ENCODE data around the gene LINC01488. TPM values are rescaled to one million over a fixed set of nuclear protein-coding genes. Genes with fewer than 3 reads are reported as not detected.

Gene LINC01488
- total RNA-seq, 1 donor from 2014 or later: not detected

DNA sequence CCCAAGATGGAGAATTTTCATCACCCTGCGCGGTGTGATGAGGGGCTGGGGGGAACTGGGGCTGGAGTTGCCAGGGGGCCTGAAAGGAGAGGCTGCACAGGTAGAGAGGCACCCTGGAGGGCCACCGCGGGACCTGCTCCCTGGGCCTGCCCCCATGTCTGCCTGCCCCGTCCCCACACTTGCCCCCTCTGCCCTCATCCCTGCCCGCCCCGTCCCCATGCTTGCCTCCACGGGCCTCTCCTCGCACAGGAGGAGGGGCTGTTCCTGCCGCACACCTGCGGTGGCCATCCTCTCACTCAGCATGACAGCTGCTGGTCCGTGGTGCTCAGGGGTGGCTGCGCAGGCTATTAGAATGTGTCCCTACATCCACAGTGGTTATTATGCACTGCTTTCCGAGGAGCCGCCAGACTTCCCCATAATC lies 43.5 kb downstream of the LINC01488 start:
- Histone ChIP-seq H3K4me2 (ENCODE audit: low read length) (peak overlapping the region; percentile 54), H4K20me1 (ENCODE audit: insufficient read depth, low read length) (no peaks in the 10 kb centered on the region), H3K4me3 (ENCODE audit: insufficient read depth, low read depth, low read length) (no peak overlapping the region), H3K4me1 (ENCODE audit: insufficient read depth, low read length) (peaks cover 11% of the 10 kb centered on the region), H3K79me2 (ENCODE audit: insufficient read depth, low read length) (no peaks in the 10 kb centered on the region), H3K27ac (ENCODE audit: low read depth, low read length) (no peak overlapping the region), H2AFZ (ENCODE audit: low read depth, low read length) (peak overlapping the region; percentile 39), H3K9me3 (ENCODE audit: insufficient read depth, low read depth, low read length) (no peaks in the 10 kb centered on the region), H3K36me3 (ENCODE audit: insufficient read depth, low read length) (no peaks in the 10 kb centered on the region), H3K27me3 (ENCODE audit: insufficient read depth, low read length) (no peaks in the 10 kb centered on the region), H3K9ac (ENCODE audit: low read length) (no peak overlapping the region)
- Mint-ChIP-seq H3K36me3 (ENCODE audit: low read depth, unreplicated experiment) (no peaks in the 10 kb centered on the region), H3K4me3 (ENCODE audit: unreplicated experiment) (no peak overlapping the region), H3K27ac (ENCODE audit: unreplicated experiment) (no peak overlapping the region), H3K9me3 (ENCODE audit: unreplicated experiment) (peaks cover 1% of the 10 kb centered on the region), H3K4me1 (ENCODE audit: low read depth, unreplicated experiment) (peaks cover 8% of the 10 kb centered on the region), H3K27me3 (ENCODE audit: low read depth, unreplicated experiment) (peaks cover 31% of the 10 kb centered on the region)
- TF ChIP-seq, protein P1, sequence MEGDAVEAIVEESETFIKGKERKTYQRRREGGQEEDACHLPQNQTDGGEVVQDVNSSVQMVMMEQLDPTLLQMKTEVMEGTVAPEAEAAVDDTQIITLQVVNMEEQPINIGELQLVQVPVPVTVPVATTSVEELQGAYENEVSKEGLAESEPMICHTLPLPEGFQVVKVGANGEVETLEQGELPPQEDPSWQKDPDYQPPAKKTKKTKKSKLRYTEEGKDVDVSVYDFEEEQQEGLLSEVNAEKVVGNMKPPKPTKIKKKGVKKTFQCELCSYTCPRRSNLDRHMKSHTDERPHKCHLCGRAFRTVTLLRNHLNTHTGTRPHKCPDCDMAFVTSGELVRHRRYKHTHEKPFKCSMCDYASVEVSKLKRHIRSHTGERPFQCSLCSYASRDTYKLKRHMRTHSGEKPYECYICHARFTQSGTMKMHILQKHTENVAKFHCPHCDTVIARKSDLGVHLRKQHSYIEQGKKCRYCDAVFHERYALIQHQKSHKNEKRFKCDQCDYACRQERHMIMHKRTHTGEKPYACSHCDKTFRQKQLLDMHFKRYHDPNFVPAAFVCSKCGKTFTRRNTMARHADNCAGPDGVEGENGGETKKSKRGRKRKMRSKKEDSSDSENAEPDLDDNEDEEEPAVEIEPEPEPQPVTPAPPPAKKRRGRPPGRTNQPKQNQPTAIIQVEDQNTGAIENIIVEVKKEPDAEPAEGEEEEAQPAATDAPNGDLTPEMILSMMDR (IDR thresholded peaks at IDR 0.05; ENCODE audit: insufficient read depth, low read depth, low read length): no peak
- TF ChIP-seq EZH2 (IDR thresholded peaks at IDR 0.05; ENCODE audit: insufficient read depth, low read length): no peak
- no peak for DNase-seq (ENCODE audit: low read depth)
- no peak for FAIRE-seq

DNA sequence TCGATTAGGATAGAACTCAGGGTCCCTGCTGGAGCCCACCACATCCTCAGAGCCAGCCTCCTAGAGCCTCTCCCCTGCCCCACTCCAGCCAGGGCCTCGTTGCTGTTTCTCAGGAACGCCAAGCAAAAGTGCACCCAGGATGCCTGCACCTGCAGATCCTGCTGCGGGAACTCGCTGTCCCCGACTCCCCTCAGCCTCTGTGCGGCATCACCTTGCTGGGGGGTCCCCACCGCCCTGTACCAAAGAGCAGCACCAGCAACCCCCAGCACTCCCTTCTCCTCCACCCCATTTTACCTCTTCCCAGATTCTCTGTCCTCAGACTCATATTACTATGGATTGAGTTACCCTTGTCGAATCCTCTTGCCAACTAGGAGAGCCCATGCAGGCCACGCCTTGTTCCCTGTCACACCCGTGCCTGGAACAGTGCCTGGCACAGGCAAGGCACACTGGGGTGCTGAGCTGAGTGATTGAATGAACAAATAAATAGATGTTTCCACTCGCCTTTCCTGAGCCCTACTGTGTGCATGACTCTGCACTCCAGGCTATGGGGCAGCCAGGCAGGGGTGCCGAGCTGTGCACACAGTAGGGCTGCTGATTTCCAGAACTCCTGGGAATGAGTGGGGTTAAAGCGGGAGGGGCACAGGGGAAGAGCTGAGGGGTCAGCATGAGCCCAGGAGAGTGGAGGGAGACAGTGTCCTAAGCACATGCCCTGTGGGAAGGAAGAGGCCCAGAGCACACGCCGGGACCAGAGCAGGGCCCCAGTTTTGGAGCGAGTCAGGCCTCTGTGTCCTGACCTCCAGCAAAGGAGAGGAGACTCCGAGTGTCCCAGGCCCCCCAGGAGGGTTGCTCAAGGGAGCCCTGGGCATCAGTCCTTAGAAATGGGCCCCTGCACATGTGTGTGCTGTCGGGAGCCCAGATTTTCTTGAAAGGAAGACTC lies 44.3 kb downstream of the LINC01488 start:
- Mint-ChIP-seq H3K36me3 (ENCODE audit: low read depth, unreplicated experiment) (no peaks in the 10 kb centered on the region), H3K4me1 (ENCODE audit: low read depth, unreplicated experiment) (peaks cover 5% of the 10 kb centered on the region), H3K9me3 (ENCODE audit: unreplicated experiment) (peaks cover under 1% of the 10 kb centered on the region), H3K27me3 (ENCODE audit: low read depth, unreplicated experiment) (peaks cover 32% of the 10 kb centered on the region), H3K27ac (ENCODE audit: unreplicated experiment) (no peak overlapping the region), H3K4me3 (ENCODE audit: unreplicated experiment) (no peak overlapping the region)
- H3K4me1 ChIP-seq (ENCODE audit: insufficient read depth, low read length): peaks cover 11% of the 10 kb centered on the region
- no peak overlapping the region for H3K4me2 ChIP-seq (ENCODE audit: low read length)
- no peak overlapping the region for H3K9ac ChIP-seq (ENCODE audit: low read length)
- H3K4me3 ChIP-seq (ENCODE audit: insufficient read depth, low read depth, low read length): no peak overlapping the region
- no peaks in the 10 kb centered on the region for H3K36me3 ChIP-seq (ENCODE audit: insufficient read depth, low read length)
- no peaks in the 10 kb centered on the region for H3K27me3 ChIP-seq (ENCODE audit: insufficient read depth, low read length)
- H2AFZ ChIP-seq (ENCODE audit: low read depth, low read length): no peak overlapping the region
- FAIRE-seq (no peak), DNase-seq (ENCODE audit: low read depth) (no peak)
- TF ChIP-seq EZH2 (IDR thresholded peaks at IDR 0.05; ENCODE audit: insufficient read depth, low read length): no peak
- TF ChIP-seq, protein P1 (IDR thresholded peaks at IDR 0.05; ENCODE audit: insufficient read depth, low read depth, low read length): no peak
- no peaks in the 10 kb centered on the region for H3K9me3 ChIP-seq (ENCODE audit: insufficient read depth, low read depth, low read length)
- no peaks in the 10 kb centered on the region for H3K79me2 ChIP-seq (ENCODE audit: insufficient read depth, low read length)
- no peak overlapping the region for H3K27ac ChIP-seq (ENCODE audit: low read depth, low read length)
- H4K20me1 ChIP-seq (ENCODE audit: insufficient read depth, low read length): no peaks in the 10 kb centered on the region

DNA sequence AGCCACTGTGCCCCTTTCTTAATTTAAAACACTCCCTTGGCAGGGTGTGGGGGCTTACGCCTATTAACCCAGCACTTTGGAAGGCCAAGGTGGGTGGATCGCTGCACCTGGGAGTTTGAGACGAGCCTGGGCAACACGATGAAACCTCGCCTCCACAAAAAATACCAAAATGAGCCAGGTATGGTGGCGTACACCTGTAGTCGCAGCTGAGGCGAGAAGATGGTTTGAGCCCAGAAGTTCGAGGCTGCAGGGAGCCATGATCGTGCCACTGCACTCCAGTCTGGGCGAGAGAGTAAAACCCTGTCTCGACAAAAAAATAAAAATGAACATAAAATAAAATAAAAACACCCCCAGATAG lies 45.0 kb downstream of the LINC01488 start:
- Mint-ChIP-seq H3K9me3 (ENCODE audit: unreplicated experiment) (peaks cover 3% of the 10 kb centered on the region), H3K4me3 (ENCODE audit: unreplicated experiment) (no peak overlapping the region)
- no peak for DNase-seq (ENCODE audit: low read depth)

More for the DNA sequence above, 45.0 kb downstream of the LINC01488 start:
- H3K27ac Mint-ChIP-seq (ENCODE audit: unreplicated experiment): no peak overlapping the region
- peaks cover 5% of the 10 kb centered on the region for H3K4me1 Mint-ChIP-seq (ENCODE audit: low read depth, unreplicated experiment)
- no peak for FAIRE-seq
- Histone ChIP-seq H3K4me3 (ENCODE audit: insufficient read depth, low read depth, low read length) (no peak overlapping the region), H3K27me3 (ENCODE audit: insufficient read depth, low read length) (no peaks in the 10 kb centered on the region), H3K9me3 (ENCODE audit: insufficient read depth, low read depth, low read length) (no peaks in the 10 kb centered on the region), H2AFZ (ENCODE audit: low read depth, low read length) (no peak overlapping the region), H3K27ac (ENCODE audit: low read depth, low read length) (no peak overlapping the region), H3K36me3 (ENCODE audit: insufficient read depth, low read length) (no peaks in the 10 kb centered on the region), H3K9ac (ENCODE audit: low read length) (no peak overlapping the region), H3K4me2 (ENCODE audit: low read length) (no peak overlapping the region), H3K79me2 (ENCODE audit: insufficient read depth, low read length) (no peaks in the 10 kb centered on the region), H4K20me1 (ENCODE audit: insufficient read depth, low read length) (no peaks in the 10 kb centered on the region), H3K4me1 (ENCODE audit: insufficient read depth, low read length) (peaks cover 11% of the 10 kb centered on the region)
- peaks cover 34% of the 10 kb centered on the region for H3K27me3 Mint-ChIP-seq (ENCODE audit: low read depth, unreplicated experiment)
- TF ChIP-seq, protein P1 (IDR thresholded peaks at IDR 0.05; ENCODE audit: insufficient read depth, low read depth, low read length): no peak
- TF ChIP-seq EZH2 (IDR thresholded peaks at IDR 0.05; ENCODE audit: insufficient read depth, low read length): no peak
- H3K36me3 Mint-ChIP-seq (ENCODE audit: low read depth, unreplicated experiment): no peaks in the 10 kb centered on the region
